ENCODE results near the gene MSRB1.

Gene MSRB1, protein sequence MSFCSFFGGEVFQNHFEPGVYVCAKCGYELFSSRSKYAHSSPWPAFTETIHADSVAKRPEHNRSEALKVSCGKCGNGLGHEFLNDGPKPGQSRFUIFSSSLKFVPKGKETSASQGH

GRCh38 chr16:1942810-1943726 lies at the start of gene MSRB1:
TSS of gene MSRB1 (minus strand) at chr16:1943199. CDS start at chr16:1943156, 43 bp downstream.
- DNase-seq: peak; percentile 99

DNA sequence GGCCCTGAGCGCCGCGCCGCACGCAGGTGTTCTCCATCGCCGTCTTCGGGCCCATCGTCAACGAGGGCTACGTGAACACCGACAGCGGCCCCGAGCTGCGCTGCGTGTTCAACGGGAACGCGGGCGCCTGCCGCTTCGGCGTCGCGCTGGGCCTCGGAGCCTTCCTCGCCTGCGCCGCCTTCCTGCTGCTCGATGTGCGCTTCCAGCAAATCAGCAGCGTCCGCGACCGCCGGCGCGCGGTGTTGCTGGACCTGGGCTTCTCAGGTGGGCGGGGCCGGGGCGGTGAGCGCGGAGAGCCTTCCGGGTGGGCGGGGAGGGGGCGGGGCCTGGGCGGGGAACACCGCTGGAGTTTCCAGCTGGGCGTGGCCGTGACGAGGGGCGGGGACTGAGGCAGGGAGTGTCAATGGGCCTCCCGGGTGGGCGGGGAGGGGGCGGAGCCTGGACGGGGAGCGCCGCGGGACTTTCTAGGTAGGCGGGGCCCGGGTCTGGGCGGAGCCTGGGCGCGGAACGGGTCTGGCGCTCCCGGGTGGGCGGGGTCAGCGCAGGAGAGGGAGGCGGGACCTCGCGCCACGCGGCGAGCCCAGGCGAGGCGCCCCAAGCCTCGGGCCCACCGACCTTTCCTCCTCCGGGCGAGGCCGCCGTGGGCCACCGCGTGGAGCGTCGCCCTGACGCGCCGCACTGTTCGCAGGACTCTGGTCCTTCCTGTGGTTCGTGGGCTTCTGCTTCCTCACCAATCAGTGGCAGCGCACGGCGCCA lies 49.1 kb upstream of the MSRB1 start:
- no peak for DNase-seq

- no peak for DNase-seq
Observed at GRCh38 chr16:1991588-1991947, 48.6 kb upstream of the MSRB1 start.

GRCh38 chr16:1991135-1991551 lies 48.1 kb upstream of the MSRB1 start:
- DNase-seq: no peak

GRCh38 chr16:1990351-1991134 lies 47.5 kb upstream of the MSRB1 start:
- DNase-seq: no peak

- no peak for DNase-seq
Observed at GRCh38 chr16:1990101-1990350, 47.0 kb upstream of the MSRB1 start.

GRCh38 chr16:1989209-1990100 lies 46.5 kb upstream of the MSRB1 start, which contains the start of gene SYNGR3:
TSS of gene SYNGR3 (plus strand) at chr16:1989970. CDS start at chr16:1990103, 133 bp downstream.
- DNase-seq: no peak

DNA sequence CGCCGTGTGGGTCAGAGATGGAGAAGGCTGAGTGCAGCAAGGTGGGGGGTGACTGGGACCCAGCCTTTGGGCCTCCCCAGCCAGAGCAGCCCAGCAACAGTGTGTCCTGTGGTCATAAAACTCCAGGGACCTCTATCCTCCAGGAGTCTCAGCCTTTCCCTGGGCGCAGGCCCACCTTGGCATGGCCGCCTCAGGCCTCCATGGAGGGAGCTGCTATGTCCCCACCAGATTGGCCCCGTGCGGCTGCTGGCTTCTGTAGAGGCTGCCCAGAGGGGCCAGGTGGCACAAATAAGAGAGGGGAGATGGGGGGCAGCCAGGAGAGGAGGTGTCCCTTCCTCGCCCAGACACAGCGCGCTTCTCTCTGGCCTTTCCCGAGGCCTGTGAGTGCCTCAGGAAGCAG lies 44.2 kb upstream of the MSRB1 start:
- DNase-seq: no peak

DNA sequence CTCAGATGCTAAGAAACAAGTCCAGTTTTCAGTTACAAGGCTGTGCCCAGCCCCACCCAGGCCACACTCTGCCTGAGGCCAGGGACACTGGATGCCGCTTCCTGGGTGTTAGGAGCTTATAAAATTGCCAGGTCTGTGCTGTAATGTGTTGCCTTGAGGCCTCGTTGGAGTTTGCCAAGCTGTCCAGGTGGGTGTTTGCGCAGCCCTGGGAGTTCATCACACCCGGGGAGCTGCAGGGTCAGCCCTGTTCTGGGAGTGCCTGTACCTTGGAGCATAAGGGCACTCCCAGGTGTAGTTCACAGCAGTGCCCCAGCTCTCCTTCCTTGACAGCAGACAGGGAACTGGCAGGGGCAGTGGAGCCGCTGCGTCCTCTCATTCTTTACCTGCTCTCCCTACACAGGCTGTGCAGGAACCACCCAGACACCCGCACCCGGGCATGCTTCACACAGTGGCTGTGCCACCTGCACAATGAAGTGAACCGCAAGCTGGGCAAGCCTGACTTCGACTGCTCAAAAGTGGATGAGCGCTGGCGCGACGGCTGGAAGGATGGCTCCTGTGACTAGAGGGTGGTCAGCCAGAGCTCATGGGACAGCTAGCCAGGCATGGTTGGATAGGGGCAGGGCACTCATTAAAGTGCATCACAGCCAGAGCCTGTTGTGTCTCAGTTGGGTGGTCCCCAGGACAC lies 42.6 kb upstream of the MSRB1 start:
- DNase-seq: no peak

DNA sequence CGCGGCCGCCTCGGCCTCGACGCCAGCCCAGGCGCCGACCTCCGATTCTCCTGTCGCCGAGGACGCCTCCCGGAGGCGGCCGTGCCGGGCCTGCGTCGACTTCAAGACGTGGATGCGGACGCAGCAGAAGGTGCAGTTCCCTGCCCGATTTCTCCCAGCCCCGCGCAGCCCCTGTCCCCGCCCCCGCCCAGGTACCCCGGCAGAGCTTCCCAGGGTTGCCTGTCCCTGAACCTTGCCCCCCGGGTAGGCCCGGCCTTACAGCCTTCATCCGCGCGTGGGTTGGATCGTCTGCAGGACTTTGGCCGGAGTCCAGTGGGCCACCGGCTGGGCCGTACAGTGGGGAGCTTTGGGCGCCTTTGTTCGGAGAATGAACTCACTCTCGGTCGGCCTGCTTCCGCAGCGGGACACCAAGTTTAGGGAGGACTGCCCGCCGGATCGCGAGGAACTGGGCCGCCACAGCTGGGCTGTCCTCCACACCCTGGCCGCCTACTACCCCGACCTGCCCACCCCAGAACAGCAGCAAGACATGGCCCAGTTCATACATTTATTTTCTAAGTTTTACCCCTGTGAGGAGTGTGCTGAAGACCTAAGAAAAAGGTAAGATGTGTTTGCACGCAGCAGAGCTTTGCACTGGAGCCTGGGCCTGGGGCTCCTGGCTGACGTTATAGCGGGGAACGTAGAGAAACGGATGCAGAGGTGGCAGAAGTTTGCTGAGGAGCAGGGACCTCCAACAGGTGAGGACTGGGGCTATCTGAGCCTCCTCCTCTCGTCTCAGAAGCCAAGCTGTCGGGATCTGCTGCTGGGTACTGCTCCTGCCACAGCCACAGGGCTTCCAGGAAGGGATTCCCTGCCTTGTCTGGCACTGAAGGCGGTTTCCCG lies 41.6 kb upstream of the MSRB1 start:
- no peak for DNase-seq

DNA sequence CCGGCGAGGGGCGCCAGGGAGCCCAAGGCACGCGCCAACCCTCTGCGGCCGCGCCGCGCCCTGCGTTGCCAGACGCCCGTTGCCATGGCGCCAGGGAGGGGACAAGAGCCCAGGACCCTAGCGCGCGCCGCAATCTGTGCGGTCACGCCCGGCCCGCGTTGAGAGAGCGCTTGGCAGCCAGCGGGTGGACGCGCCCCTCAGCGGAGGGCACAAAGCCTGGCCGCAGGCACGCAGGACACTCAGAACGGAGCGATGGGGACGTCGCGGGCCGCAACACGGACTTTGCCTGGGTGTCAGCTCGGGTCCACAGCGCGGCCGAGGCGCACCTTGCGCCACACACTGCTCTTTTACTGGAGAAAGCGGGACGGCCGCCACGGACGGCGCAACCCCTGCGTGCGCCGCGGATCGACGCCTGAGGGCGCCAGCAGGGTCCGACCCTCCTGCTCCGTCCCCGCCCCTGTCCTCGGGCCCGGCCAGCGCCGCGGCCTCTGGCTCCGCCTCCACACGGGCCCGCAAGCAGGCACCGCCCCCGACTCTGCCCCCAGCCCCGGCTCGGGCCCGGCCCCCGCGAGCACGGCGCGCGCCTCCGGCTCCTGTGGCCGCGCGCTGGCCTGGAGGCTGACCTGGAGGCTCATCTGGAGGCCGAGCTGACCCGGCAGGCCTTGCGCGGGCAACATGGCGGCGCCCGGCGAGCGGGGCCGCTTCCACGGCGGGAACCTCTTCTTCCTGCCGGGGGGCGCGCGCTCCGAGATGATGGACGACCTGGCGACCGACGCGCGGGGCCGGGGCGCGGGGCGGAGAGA lies 40.7 kb upstream of the MSRB1 start, which contains the start of gene GFER:
TSS of gene GFER (plus strand) at position 650 of the 803 bp plus-strand sequence. CDS start at position 676, 26 bp downstream.
- DNase-seq: peak; percentile 86

DNA sequence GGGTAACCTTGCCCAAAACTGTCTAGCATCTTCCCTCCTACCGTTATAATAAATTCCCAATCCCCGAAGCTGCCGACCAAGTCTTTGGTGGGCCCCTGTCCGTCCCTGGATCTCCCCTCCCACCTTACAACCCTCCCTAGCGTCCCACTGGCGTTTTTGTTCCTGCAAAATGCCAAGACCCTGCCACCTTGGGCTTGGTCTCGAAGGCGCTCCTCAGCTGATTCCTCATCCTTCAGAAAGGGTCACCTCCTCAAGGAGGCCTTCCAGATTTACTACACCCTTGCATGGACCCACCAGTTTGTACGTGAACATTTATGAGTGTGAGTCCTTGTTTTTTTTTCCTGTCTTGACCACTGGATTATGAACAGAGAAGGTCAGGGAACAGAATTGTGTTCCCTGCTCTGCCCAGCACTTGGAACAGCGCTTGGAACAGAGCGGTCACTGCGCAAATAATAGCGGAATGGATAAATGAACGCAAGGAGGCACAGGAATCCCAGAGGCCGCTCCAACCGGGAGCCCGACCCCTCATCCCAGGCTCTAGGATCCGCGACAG lies 40.1 kb upstream of the MSRB1 start:
- no peak for DNase-seq

DNA sequence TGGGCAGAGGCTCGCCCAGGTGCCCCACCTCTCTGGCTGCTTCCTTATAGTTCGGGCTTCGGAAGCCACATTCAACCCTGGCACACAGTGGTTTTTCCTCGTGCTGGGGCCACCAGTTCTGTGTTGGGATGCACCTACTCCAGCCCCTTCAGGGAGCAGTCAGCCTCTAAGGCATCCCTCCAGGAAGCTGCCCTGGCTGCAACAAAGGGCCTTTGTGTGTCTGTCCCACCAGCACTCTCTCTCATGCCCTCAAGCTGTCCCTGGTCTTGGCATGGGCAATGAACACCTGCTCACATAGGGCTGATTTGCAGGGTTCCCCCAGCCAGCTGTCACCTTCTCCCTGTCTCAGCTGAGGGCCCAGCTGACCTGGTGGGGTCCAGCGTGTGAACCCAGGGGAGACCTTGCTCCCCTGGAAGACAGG lies 39.0 kb upstream of the MSRB1 start:
- no peak for DNase-seq

DNA sequence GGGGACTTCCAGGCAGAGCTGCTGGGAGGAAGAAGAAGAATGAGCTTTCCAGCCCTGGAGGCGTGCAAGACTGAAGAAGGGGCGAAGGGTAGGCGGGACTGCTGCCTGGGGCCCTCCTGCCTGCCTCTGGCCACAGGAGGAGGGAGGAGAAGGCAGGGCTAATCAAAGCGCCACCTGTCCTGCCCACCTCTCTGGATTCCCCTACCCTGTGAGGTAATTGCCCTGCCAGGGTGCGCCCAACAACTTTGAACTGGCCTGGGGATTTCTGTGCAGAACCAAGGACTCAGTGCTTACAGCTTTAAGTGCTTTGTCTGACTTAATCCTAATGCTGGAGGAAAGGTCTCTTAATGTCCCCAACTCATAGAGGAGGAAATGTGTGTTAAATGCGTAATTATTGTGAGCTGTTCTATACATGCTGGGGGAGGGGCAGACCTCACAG lies 38.4 kb upstream of the MSRB1 start, which contains the start of gene NOXO1:
TSS of gene NOXO1 (minus strand) at position 72 of the 439 bp plus-strand sequence. CDS start 290 bp downstream, outside the sequence.
- DNase-seq: no peak

GRCh38 chr16:1980770-1981087 lies 37.7 kb upstream of the MSRB1 start:
- no peak for DNase-seq

- DNase-seq: no peak
Observed at GRCh38 chr16:1980030-1980769, 37.2 kb upstream of the MSRB1 start.

- no peak for DNase-seq
Observed at GRCh38 chr16:1979271-1980029, 36.5 kb upstream of the MSRB1 start.
